ENCODE data around the gene VPS45.

The VPS45 gene, protein sequence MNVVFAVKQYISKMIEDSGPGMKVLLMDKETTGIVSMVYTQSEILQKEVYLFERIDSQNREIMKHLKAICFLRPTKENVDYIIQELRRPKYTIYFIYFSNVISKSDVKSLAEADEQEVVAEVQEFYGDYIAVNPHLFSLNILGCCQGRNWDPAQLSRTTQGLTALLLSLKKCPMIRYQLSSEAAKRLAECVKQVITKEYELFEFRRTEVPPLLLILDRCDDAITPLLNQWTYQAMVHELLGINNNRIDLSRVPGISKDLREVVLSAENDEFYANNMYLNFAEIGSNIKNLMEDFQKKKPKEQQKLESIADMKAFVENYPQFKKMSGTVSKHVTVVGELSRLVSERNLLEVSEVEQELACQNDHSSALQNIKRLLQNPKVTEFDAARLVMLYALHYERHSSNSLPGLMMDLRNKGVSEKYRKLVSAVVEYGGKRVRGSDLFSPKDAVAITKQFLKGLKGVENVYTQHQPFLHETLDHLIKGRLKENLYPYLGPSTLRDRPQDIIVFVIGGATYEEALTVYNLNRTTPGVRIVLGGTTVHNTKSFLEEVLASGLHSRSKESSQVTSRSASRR

GRCh38 chr1:150067184-150068108 lies at the start of gene VPS45:
Gene VPS45, plus strand, starts transcription at chr1:150067776. Its CDS starts 82 bp downstream, at chr1:150067858.
- DNase-seq (ENCODE audit: low spot score): peak; percentile 94
- peak within 1 kb of the TSS; percentile 73 for H3K4me3 ChIP-seq
- TF ChIP-seq CTCF (IDR thresholded peaks at IDR 0.05): no peak
- peak within 1 kb of the TSS; percentile 94 to 98 for H3K27ac ChIP-seq

GRCh38 chr1:150018165-150018564 lies 49.4 kb upstream of the VPS45 start:
- TF ChIP-seq CTCF (IDR thresholded peaks at IDR 0.05): no peak
- no peak overlapping the region for H3K4me3 ChIP-seq
- no peak for DNase-seq (ENCODE audit: low spot score)
- H3K27ac ChIP-seq: no peak overlapping the region

GRCh38 chr1:150020711-150021110 lies 46.9 kb upstream of the VPS45 start:
- Histone ChIP-seq H3K4me3 (no peak overlapping the region), H3K27ac (peak overlapping the region; percentile 3 to 31)
- no peak for DNase-seq (ENCODE audit: low spot score)
- TF ChIP-seq CTCF (IDR thresholded peaks at IDR 0.05): no peak

GRCh38 chr1:150021191-150021694 lies 46.3 kb upstream of the VPS45 start:
- Histone ChIP-seq H3K4me3 (no peak overlapping the region), H3K27ac (peak overlapping the region; percentile 3 to 67)
- no peak for TF ChIP-seq CTCF (IDR thresholded peaks at IDR 0.05)
- no peak for DNase-seq (ENCODE audit: low spot score)

GRCh38 chr1:150022357-150022756 lies 45.2 kb upstream of the VPS45 start:
- H3K4me3 ChIP-seq: no peak overlapping the region
- DNase-seq (ENCODE audit: low spot score): no peak
- no peak for TF ChIP-seq CTCF (IDR thresholded peaks at IDR 0.05)
- no peak overlapping the region for H3K27ac ChIP-seq

DNA sequence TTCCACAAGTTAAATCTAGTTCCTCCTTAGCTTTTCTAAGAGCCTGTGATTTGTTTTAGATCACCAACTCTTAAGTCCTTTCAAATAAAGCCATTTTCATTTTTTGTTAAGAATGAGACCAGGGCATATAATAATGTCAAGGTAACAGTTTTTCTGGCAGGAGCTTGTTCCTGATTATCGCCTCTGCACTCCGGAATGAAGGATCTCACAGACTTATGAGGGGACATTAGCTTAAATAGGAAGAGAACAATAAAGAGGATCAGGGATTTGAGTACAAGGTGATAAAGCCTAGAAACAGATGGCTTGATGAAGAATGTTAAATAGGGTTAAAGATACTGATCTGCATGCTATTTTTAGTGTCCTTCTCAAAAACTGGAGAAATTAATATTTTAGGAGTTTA lies 43.4 kb upstream of the VPS45 start:
- TF ChIP-seq CTCF (IDR thresholded peaks at IDR 0.05): no peak
- Histone ChIP-seq H3K4me3 (no peak overlapping the region), H3K27ac (no peak overlapping the region)
- DNase-seq (ENCODE audit: low spot score): no peak
